ENCODE data around the gene CRYBB3. TPM values are rescaled to one million over a fixed set of nuclear protein-coding genes. Genes with fewer than 3 reads are reported as not detected.

The CRYBB3 gene
- total RNA-seq, 1 experiment from 2014 or later: 0.67 TPM

Other genes starting within 250 kb of the CRYBB3 start
- 48.1 TPM for gene KIAA1671, start 247.1 kb upstream of the CRYBB3 start, total RNA-seq (2021; ENCODE audit: unreplicated experiment)
- 0.39 TPM for gene CRYBB2, start 19.8 kb downstream of the CRYBB3 start, total RNA-seq (2021; ENCODE audit: unreplicated experiment)

All from Panc1 (cell line).